Measurements from ENCODE around the gene NDUFS8.
"Not testable (repeated sequence)": the region's sequence is repeated elsewhere in the genome, so short reads cannot be mapped to it uniquely, and the experiment has no call there.

The NDUFS8 gene

GRCh38 chr11:68030318-68031143, at the start of gene NDUFS8:
Gene NDUFS8, plus strand, starts transcription at chr11:68030681. Its CDS starts 1,471 bp downstream, at chr11:68032152.
- DNase-seq = peak; percentile 95

GRCh38 chr11:67981226-67981625, 49.3 kb upstream of the NDUFS8 start:
- DNase-seq = not testable (repeated sequence)

DNA sequence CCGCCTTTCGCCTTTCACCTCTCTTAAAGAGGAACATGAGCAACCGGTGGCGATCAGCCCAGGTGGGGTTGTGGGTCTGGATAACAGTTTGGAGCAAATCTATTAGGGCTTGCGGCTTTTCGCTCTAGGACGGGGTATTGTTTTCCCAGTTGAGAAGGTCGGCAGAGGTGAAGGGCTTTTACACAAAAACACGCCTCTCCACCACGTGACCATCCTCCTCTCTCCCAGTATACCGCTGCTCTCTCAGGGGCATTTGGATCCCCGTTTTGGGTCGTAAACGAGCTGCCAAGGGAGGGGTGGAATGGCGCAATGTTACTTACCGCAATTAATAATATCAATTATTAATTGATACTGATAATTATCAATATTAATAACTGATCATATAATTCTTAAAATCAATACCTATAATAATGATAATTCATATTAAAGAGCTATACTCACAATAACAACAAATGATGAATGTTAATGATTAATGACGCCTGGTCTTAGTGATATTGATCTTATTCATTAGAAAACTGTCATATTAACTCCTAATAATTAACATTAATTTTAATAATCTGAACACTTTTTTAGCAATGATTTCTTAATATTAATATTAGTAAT, 48.1 kb upstream of the NDUFS8 start:
- DNase-seq = not testable (repeated sequence)

DNA sequence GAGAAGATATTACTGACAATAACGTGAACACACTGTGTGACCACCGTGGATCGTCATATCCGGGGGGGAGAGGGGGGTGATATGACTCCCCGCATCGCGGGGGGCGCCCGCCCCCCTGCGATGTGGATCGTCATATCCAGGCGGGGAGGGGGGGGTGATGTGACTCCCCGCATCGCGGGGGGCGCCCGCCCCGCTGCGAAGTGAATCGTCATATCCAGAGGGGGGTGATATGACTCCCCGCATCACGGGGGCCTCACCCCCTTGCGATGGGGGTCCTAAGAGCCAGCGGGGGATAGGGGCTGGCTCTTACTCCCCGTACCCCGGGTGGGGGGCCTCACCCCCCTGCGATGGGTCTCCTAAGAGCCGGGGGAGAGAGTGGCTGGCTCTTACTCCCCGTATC, 46.5 kb upstream of the NDUFS8 start:
- no peak for DNase-seq

DNA sequence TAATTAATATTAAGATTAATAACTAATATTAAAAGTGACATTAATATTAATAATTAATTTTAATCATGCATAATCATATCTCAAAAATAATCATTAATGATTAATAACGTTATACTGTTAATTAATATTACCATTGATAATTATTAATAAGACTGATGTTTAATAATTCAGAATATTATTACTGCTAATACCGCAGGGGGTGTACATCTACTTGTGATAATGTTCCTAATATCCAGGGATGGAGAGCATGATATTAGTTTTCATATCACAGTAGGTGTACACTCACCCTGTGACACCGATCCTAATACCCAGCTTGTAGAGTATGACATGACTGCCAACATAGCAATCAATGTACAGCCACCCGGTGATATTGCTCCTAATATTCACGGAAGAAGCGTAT, 45.2 kb upstream of the NDUFS8 start:
- not testable (repeated sequence) for DNase-seq

- DNase-seq = not testable (repeated sequence)
Observed at GRCh38 chr11:67990546-67991346, 39.7 kb upstream of the NDUFS8 start.

DNA sequence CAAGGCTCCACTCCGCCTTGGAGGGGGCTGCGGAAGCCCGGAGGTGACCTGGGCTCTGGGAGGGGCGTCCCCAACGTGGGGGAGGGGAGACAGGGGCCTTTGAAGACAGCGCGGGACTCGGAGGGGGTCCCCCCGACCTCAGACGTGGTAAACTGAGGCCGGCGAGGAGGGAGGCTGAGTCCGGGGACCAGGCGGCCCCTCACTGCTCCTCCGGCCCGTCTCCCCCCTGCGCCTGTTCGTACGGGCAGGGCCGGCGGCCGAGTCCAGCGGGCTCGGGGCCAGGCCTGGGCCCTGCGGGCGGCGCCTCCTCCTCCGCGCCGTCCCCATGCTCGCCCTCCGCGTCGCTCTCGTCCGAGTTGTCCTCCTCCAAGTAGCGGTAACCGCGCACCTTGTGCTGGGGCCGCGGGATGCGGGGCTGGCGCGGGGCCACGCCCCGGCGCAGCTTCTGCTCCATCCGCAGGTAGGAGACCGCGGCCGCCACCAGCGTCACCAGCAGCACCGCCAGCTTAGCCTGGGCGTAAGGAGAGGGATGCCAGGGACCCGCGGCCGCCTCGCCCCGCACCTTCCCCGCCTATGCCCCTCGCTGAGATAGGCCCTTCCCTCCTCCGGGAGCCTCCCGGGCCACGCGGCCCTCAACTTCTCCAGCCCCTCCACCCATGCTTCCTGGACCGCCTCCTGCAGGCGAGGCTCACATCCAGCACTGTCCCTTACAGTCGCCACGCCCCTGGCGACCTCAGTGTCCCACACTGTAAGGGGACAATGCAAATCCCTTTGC, 38.9 kb upstream of the NDUFS8 start:
- DNase-seq = not testable (repeated sequence)

DNA sequence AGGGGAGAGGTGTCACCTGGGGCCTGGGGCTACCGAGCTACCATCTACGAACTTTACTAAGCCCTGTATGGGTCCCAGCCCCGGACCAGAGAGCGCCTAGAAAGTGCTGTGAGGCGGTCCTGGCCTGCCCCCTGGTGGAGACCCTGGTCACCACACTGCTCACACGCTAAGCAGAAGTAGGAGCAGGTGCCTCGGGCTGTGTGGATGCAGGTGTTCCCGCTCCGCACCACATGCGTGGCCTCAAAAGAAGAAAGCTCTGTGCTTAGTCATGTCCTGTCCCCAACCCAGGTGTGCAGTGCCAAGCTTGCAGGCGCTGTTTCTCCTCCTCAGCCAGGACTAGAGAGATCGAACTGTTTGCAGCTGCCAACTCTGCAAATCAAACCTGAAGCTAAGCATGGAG, 36.7 kb upstream of the NDUFS8 start:
- DNase-seq = not testable (repeated sequence)

GRCh38 chr11:67994387-67994786, 36.1 kb upstream of the NDUFS8 start:
- not testable (repeated sequence) for DNase-seq

DNA sequence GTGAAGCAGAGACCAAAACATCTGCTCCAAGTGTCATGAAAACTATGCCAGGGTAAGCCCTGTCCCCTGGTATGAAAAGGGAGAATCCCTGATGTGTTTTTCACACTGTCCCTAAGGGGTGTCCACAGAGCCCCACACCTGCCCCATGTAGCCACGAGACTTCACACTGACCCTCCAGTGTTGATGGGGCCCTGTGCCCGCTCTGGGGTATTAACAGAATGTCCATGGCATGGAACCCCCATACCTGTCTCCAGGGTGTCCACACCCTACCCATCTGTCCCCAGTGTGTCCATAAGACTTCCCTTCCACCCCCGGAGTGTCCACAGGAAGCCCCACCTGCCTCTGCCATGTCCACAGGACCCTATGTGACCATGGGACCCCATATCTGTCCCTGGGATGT, 35.4 kb upstream of the NDUFS8 start:
- not testable (repeated sequence) for DNase-seq

GRCh38 chr11:67995579-67995978, 34.9 kb upstream of the NDUFS8 start:
- not testable (repeated sequence) for DNase-seq

DNA sequence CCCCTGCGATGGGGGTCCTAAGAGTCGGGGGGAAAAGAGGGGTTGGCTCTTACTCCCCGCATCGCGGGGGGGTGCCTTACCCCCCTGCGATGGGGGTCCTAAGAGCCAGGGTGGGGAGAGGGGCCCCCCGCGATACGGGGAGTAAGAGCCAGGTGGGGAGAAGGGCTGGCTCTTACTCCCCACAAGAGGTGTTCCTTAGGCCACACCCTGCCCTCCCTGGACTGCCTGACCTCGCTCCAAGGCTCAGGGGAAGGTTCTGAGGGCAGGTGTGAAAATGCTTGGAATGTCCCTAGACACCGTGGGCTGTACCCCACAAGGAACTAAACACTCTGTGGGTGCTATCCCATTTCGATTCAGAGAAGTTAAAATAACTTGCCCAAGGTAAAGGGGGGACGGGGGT, 34.4 kb upstream of the NDUFS8 start:
- no peak for DNase-seq

GRCh38 chr11:67996622-67997474, 33.6 kb upstream of the NDUFS8 start:
- DNase-seq = peak; percentile 74

- no peak for DNase-seq
Observed at GRCh38 chr11:67997475-67997921, 33.0 kb upstream of the NDUFS8 start.

DNA sequence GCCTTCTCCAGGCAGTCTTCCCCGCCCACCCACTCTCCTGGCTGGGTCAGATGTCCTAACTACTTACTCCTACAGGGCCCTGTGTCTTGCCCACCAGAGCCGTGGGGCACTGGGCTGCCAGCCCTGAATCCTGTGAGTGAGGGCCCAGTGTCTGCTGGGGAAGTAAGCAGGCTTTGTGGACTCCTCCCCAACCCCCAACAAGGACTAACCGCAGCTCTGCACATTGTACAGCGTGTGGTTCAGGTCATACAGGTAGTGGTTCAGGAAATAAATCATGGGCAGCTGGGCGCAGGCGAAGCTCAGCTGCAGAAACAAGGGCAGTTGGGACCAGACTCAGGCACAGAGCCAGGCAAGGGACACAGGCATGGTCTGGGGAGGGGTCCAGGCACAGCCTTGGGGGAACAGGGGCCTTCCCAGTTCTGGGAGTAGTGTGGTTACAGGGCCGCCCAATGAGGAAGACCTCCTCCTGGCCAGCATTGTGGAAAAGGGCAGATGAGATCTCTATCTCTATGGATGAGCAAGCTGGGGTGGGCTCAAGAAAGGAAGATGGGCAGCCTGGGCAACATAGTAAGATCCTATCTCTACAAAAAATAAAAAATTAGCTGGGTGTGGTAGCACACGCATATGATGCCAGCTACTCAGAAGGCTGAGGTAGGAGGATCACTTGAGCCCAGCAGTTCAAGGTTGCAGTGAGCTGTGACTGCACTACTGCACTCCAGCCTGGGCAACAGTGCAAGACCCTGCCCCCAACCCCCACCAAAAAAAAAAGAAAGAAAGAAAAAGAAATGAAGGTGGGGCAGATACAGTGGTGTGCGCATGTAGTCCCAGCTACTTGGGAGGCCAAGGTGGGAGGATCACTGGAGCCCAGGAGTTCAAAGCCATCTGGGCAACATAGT, 32.1 kb upstream of the NDUFS8 start:
- DNase-seq = no peak

GRCh38 chr11:67999201-67999629, 31.3 kb upstream of the NDUFS8 start:
- DNase-seq = no peak

DNA sequence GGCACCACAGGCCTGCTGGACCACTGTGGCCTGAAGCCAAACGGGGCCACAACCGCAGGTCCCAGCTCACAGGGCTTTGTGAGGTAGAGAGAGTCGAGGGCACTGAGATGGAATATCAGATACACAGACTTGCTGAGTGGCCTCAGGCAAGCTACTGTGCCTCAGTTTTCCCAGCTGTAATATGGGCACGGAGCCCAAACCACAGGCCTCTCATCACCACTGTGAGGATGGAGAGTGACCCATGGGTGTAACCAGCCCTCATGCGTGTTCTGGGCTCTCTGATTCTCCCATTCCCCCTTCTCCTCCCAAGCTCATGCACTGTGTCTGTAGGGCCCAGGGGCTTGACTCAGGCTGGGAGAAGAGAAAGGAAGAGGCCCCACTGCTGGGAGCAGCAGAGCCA, 30.8 kb upstream of the NDUFS8 start:
- DNase-seq = no peak

GRCh38 chr11:68002575-68002937, 27.9 kb upstream of the NDUFS8 start:
- DNase-seq = no peak

DNA sequence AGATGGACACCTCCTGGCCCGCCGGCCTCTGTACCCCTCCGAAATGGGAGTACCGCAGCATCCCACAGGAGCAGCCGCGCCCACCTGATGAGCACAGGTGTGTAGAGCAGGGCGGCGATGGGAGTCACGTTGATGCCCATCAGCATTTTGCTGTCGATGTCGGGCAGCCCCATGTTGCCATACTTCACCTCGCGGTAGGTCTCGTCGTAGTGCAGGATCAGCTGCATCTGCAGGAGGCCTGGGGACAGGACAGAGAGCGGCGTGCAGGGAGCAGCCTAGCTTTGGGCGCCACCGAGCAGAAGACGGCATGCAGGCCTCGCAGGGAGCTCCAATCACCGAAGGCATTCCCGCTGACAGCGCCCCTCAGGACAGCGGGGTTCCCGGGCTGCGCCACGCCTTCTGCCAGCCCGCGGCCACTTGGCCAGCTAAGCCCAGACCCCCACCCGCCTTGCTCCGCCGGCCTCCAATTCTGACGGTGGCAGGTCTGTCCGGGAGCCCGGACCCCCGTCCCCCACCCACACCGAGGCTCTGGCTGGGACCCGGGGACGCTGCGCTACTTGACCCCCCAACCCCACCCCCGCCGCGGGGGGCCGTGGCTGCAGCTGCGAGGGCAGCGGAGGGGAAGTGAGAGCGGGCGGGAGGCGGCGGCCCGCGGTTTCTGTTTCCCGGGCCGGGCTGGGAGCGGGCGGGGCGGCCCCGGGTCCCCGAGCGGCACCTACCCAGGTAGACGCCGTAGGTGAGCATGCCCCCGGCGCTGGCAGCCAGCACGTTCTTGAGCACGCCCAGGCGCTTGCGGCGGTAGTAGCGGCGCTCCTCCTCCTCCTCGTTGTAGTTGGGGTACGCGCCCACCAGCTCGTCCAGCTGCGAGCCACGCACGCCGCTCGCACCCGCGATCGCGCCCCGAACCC, 27.3 kb upstream of the NDUFS8 start:
- DNase-seq = peak; percentile 69
